ENCODE measurements around the gene PPFIA4.

PPFIA4 gene

GRCh38 chr1:203078478-203078877 is 52.2 kb downstream of the PPFIA4 start:
- Histone ChIP-seq H3K27me3 (replicated peaks; ENCODE audit: control insufficient read depth, insufficient read depth, low read length) (peaks cover 3% of the 10 kb centered on the region), H3K36me3 (ENCODE audit: control insufficient read depth, insufficient read depth, low read length) (no peaks in the 10 kb centered on the region), H3K4me3 (replicated peaks; ENCODE audit: low read depth, low read length) (no peak overlapping the region)
- no peak for TF ChIP-seq CTCF (IDR thresholded peaks at IDR 0.05; ENCODE audit: insufficient read depth, low read length, poor library complexity, severe bottlenecking)
- no peak for DNase-seq (ENCODE audit: extremely low read depth, insufficient read length)

GRCh38 chr1:203080456-203080855 is 54.2 kb downstream of the PPFIA4 start:
- Histone ChIP-seq H3K4me3 (replicated peaks; ENCODE audit: low read depth, low read length) (no peak overlapping the region), H3K27me3 (replicated peaks; ENCODE audit: control insufficient read depth, insufficient read depth, low read length) (peaks cover 2% of the 10 kb centered on the region), H3K36me3 (ENCODE audit: control insufficient read depth, insufficient read depth, low read length) (no peaks in the 10 kb centered on the region)
- TF ChIP-seq CTCF (IDR thresholded peaks at IDR 0.05; ENCODE audit: insufficient read depth, low read length, poor library complexity, severe bottlenecking), result no peak
- DNase-seq (ENCODE audit: extremely low read depth, insufficient read length), result no peak

- no peak for DNase-seq (ENCODE audit: extremely low read depth, insufficient read length)
- Histone ChIP-seq H3K4me3 (replicated peaks; ENCODE audit: low read depth, low read length) (no peak overlapping the region), H3K27me3 (replicated peaks; ENCODE audit: control insufficient read depth, insufficient read depth, low read length) (peaks cover 2% of the 10 kb centered on the region), H3K36me3 (ENCODE audit: control insufficient read depth, insufficient read depth, low read length) (no peaks in the 10 kb centered on the region)
- TF ChIP-seq CTCF (IDR thresholded peaks at IDR 0.05; ENCODE audit: insufficient read depth, low read length, poor library complexity, severe bottlenecking), result no peak
Observed at GRCh38 chr1:203081465-203082230, 55.4 kb downstream of the PPFIA4 start.

GRCh38 chr1:203082231-203082505 is 55.9 kb downstream of the PPFIA4 start:
- no peak for TF ChIP-seq CTCF (IDR thresholded peaks at IDR 0.05; ENCODE audit: insufficient read depth, low read length, poor library complexity, severe bottlenecking)
- Histone ChIP-seq H3K27me3 (replicated peaks; ENCODE audit: control insufficient read depth, insufficient read depth, low read length) (peaks cover 2% of the 10 kb centered on the region), H3K4me3 (replicated peaks; ENCODE audit: low read depth, low read length) (no peak overlapping the region), H3K36me3 (ENCODE audit: control insufficient read depth, insufficient read depth, low read length) (no peaks in the 10 kb centered on the region)
- DNase-seq (ENCODE audit: extremely low read depth, insufficient read length), result no peak

GRCh38 chr1:203082571-203083462 is 56.5 kb downstream of the PPFIA4 start:
- no peak for DNase-seq (ENCODE audit: extremely low read depth, insufficient read length)
- Histone ChIP-seq H3K27me3 (replicated peaks; ENCODE audit: control insufficient read depth, insufficient read depth, low read length) (peaks cover 3% of the 10 kb centered on the region), H3K4me3 (replicated peaks; ENCODE audit: low read depth, low read length) (no peak overlapping the region), H3K36me3 (ENCODE audit: control insufficient read depth, insufficient read depth, low read length) (no peaks in the 10 kb centered on the region)
- no peak for TF ChIP-seq CTCF (IDR thresholded peaks at IDR 0.05; ENCODE audit: insufficient read depth, low read length, poor library complexity, severe bottlenecking)
